Spleen (tissue), 11 donors: ENCODE measurements around the gene SLCO2B1. TPM values are rescaled to one million over a fixed set of nuclear protein-coding genes. Genes with fewer than 3 reads are reported as not detected.
A peak's percentile ranks its signal among the peaks of the same experiment; 100 is the strongest.

Experiments used
- DNase-seq: peaks from one replicate; pipeline ENCODE4 v3.0.0-alpha.2; 2020
- H3K27ac ChIP-seq, 8 donors: fragments of 200-600 bp; sonication (generic) in 7 of 8; 1 replicate in 4 of 8; 2 replicates in 4 of 8; pipeline versions ENCODE4 v1.5.0 to v1.8.0; 2016 to 2021; ENCODE audit warnings: inconsistent platforms in 4 of 8, mild to moderate bottlenecking in 4 of 8, moderate library complexity in 1 of 8
- H3K27me3 ChIP-seq, 7 donors: fragments of 200-600 bp; sonication (generic) in 6 of 7; replicated peaks in 1 of 7; 1 replicate in 4 of 7; 2 replicates in 3 of 7; pipeline versions ENCODE4 v1.5.0 to v1.8.0; 2016 to 2021; ENCODE audit warnings: inconsistent platforms in 3 of 7, mild to moderate bottlenecking in 1 of 7
- H3K36me3 ChIP-seq, 6 donors: fragments of 200-600 bp; sonication (generic) in 5 of 6; 1 replicate in 4 of 6; 2 replicates in 2 of 6; pipeline versions ENCODE4 v1.5.0 to v1.8.0; 2016 to 2021; ENCODE audit warnings: inconsistent platforms in 2 of 6
- H3K4me1 ChIP-seq, 6 donors: fragments of 200-600 bp; sonication (generic) in 5 of 6; 1 replicate in 3 of 6; 2 replicates in 3 of 6; pipeline versions ENCODE4 v1.5.0 to v1.8.0; 2016 to 2021; ENCODE audit warnings: inconsistent platforms in 3 of 6
- H3K4me3 ChIP-seq, 8 donors: fragments of 200-600 bp; sonication (generic) in 7 of 8; 1 replicate in 4 of 8; 2 replicates in 4 of 8; pipeline versions ENCODE4 v1.5.0 to v1.8.0; 2016 to 2021; ENCODE audit warnings: inconsistent platforms in 4 of 8, mild to moderate bottlenecking in 4 of 8, moderate library complexity in 2 of 8
- H3K9me3 ChIP-seq, 8 donors: fragments of 200-600 bp; sonication (generic) in 7 of 8; 1 replicate in 4 of 8; 2 replicates in 4 of 8; pipeline versions ENCODE4 v1.5.0 to v1.8.0; 2016 to 2021; ENCODE audit warnings: inconsistent platforms in 4 of 8
- CTCF ChIP-seq, 11 experiments: fragments of 200-600 bp in 7 of 11; fragments of 450-650 bp in 4 of 11; sonication (generic) in 4 of 11; IDR thresholded peaks in 8 of 11; conservative IDR thresholded peaks in 3 of 11; 1 replicate in 7 of 11; 2 replicates in 4 of 11; pipeline versions ENCODE4 v1.4.0 to v1.8.0; 2016 to 2021; ENCODE audit warnings: antibody characterized with exemption in 11 of 11, inconsistent platforms in 4 of 11, mild to moderate bottlenecking in 1 of 11
- POLR2A ChIP-seq, 3 donors: fragments of 450-650 bp; IDR thresholded peaks; one replicate each; pipeline ENCODE4 v1.5.1; 2017; ENCODE audit warnings: antibody characterized with exemption in 3 of 3, mild to moderate bottlenecking in 1 of 3
- POLR2AphosphoS5 ChIP-seq, 3 donors: sonication (generic); formaldehyde crosslinking; IDR thresholded peaks; one replicate each; pipeline ENCODE4 v1.5.1; 2017; ENCODE audit warnings: antibody characterized with exemption in 3 of 3
- WGBS, 5 donors: extraction: QIAGEN DNeasy Blood & Tissue Kit in 3 of 5; methylation state at CpG; one replicate each; pipeline versions ENCODE4 v1.1.5 to v1.1.7; 2013 to 2018; 5-methylcytosine and 5-hydroxymethylcytosine counted together
- intact Hi-C: fragments of 100-400 bp; cut with DNase I; formaldehyde crosslinking; loops from one replicate; pipeline ENCODE4 v1.15.0; 2023; ENCODE audit warnings: low total_unique reads
- polyA plus RNA-seq, 3 donors: library from polyadenylated mRNA; stranded (reverse); fragments of 200-250 nt; gene quantifications; one replicate each; pipeline ENCODE4 v1.2.1, GENCODE V29; 2013
- total RNA-seq, 7 donors: library from RNA; depleted of rRNA in 3 of 7; stranded (reverse); fragments of >200 nt in 3 of 7; fragmentation: NEBNext Ultra II Directional in 4 of 7; extraction: Animal tissue kit (Norgen Biotek cat#: 25700) in 4 of 7; gene quantifications; one replicate each; pipeline versions ENCODE4 v1.1.0 to v1.2.1, GENCODE V29; 2016 to 2021
- donor health status: healthy with polysubstance abuse.
- donor health status: DM: no; HTN: no; CAD: no; lungs with moderate emphysema.
- donor health status: DM: no; HTN: no; CAD: no.
- donor health status: Bipolar disorder and iron deficiency.
- donor health status: healthy.
- donor health status: DM: no; HTN: no; CAD: no.
- donor health status: DM: yes; HTN: yes; CAD: no.

Gene SLCO2B1
- total and polyA plus RNA-seq, 10 donors: 10.2 to 307 (median 132) TPM

GRCh38 chr11:75214411-75214821, 63.5 kb downstream of the SLCO2B1 start:
- peaks cover 0 to 57% (median 0%) of the 10 kb centered on the region in 7 donors for H3K27me3 ChIP-seq
- 3 to 14% (median 5%) methylated on average over 8 of the region's 8 CpGs for WGBS, 5 donors
- DNase-seq: no peak
- TF ChIP-seq POLR2A (IDR thresholded peaks at IDR 0.05): no peak
- peak in 1 of 11 experiments; percentile 12 for TF ChIP-seq CTCF (IDR thresholded peaks at IDR 0.05 in 8 of 11, conservative IDR thresholded peaks at IDR 0.05 in 3 of 11)
- TF ChIP-seq POLR2AphosphoS5 (IDR thresholded peaks at IDR 0.05): no peak
- no peaks in the 10 kb centered on the region for H3K36me3 ChIP-seq
- H3K27ac ChIP-seq: no peak overlapping the region
- no peak overlapping the region for H3K4me3 ChIP-seq
- no peaks in the 10 kb centered on the region for H3K4me1 ChIP-seq
- H3K9me3 ChIP-seq: no peaks in the 10 kb centered on the region
- intact Hi-C loops: no loop called here

GRCh38 chr11:75214843-75215242, 63.9 kb downstream of the SLCO2B1 start:
- Histone ChIP-seq H3K4me1 (no peaks in the 10 kb centered on the region), H3K9me3 (no peaks in the 10 kb centered on the region), H3K36me3 (no peaks in the 10 kb centered on the region), H3K4me3 (no peak overlapping the region), H3K27ac (no peak overlapping the region), H3K27me3 (peaks cover 0 to 54% (median 0%) of the 10 kb centered on the region in 7 donors)
- TF ChIP-seq CTCF (IDR thresholded peaks at IDR 0.05 in 8 of 11, conservative IDR thresholded peaks at IDR 0.05 in 3 of 11): no peak
- DNase-seq: no peak
- intact Hi-C loops: no loop called here

GRCh38 chr11:75219869-75220268, 69.0 kb downstream of the SLCO2B1 start:
- Histone ChIP-seq H3K9me3 (no peaks in the 10 kb centered on the region), H3K4me3 (no peak overlapping the region), H3K36me3 (no peaks in the 10 kb centered on the region), H3K27ac (no peak overlapping the region), H3K4me1 (no peaks in the 10 kb centered on the region), H3K27me3 (peaks cover 0 to 33% (median 0%) of the 10 kb centered on the region in 7 donors)
- no peak for TF ChIP-seq CTCF (IDR thresholded peaks at IDR 0.05 in 8 of 11, conservative IDR thresholded peaks at IDR 0.05 in 3 of 11)
- WGBS, 5 donors: 49 to 67% (median 51%) methylated on average over 2 of the region's 2 CpGs
- intact Hi-C loops: no loop called here
- DNase-seq: no peak

- Histone ChIP-seq H3K27ac (no peak overlapping the region), H3K9me3 (no peaks in the 10 kb centered on the region), H3K27me3 (peaks cover 0 to 2% (median 0%) of the 10 kb centered on the region in 7 donors), H3K4me1 (no peaks in the 10 kb centered on the region), H3K4me3 (no peak overlapping the region), H3K36me3 (no peaks in the 10 kb centered on the region)
- intact Hi-C loops: no loop called here
- WGBS, 5 donors: 39 to 60% (median 48%) methylated on average over 5 of the region's 5 CpGs
- no peak for DNase-seq
- TF ChIP-seq POLR2AphosphoS5 (IDR thresholded peaks at IDR 0.05) (no peak), CTCF (IDR thresholded peaks at IDR 0.05 in 8 of 11, conservative IDR thresholded peaks at IDR 0.05 in 3 of 11) (no peak), POLR2A (IDR thresholded peaks at IDR 0.05) (no peak)
These were observed 73.2 kb downstream of the SLCO2B1 start for GRCh38 chr11:75223954-75224643.
